ENCODE results near the gene TPK1. TPM values are rescaled to one million over a fixed set of nuclear protein-coding genes. Genes with fewer than 3 reads are reported as not detected.
"Not testable (repeated sequence)": the region's sequence is repeated elsewhere in the genome, so short reads cannot be mapped to it uniquely, and the experiment has no call there.

The TPK1 gene
- total and polyA plus RNA-seq, 4 donors: 6.7 to 14.1 (median 12.4) TPM

DNA sequence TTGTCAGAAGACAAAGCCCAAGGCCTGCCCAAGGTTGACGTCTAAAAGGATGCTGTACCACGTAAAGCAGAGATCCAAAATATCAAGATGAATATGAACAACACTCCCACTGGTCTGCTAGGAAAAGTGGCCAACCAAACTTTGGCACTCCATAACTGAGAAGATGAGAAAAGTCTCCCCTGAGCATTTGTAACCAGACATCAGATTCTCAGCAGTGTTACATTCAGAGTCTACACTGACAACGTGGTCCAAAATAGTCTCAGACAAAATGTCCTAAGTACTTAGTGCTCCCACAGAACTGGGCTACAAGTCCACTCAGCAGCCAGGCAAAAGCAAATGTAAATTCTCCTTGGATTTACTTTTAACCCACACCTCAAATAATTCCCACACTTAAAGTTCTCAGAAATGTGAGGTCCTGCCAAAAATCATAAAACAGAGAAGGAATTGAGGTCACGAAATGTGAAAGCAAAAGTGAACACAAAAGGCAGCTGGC, 247.2 kb downstream of the TPK1 start:
- Histone ChIP-seq H3K4me1 (ENCODE audit: control insufficient read depth in 1 of 2, insufficient read depth in 2 of 2, low read length in 2 of 2) (peaks cover 0 to 1% of the 10 kb centered on the region in 2 donors), H3K4me3 (ENCODE audit: low read length in 2 of 2) (peak overlapping the region; percentile 18 to 36), H3K36me3 (ENCODE audit: control insufficient read depth in 1 of 2, insufficient read depth in 2 of 2, low read length in 1 of 2) (no peaks in the 10 kb centered on the region), H3K9me3 (ENCODE audit: control insufficient read depth, low read length) (no peaks in the 10 kb centered on the region), H3K27me3 (ENCODE audit: control insufficient read depth in 1 of 2, insufficient read depth in 2 of 2, low read length in 1 of 2) (no peaks in the 10 kb centered on the region), H3K27ac (ENCODE audit: low read depth in 1 of 2, low read length in 2 of 2) (peak overlapping the region; percentile 43 to 44)
- no peak for DNase-seq
- intact Hi-C loops (cut with DNase I): no loop called here
- WGBS, 2 donors: 2 to 5% methylated on average over 4 of the region's 4 CpGs
- ATAC-seq (ENCODE audit: low FRiP score): peak; percentile 83

DNA sequence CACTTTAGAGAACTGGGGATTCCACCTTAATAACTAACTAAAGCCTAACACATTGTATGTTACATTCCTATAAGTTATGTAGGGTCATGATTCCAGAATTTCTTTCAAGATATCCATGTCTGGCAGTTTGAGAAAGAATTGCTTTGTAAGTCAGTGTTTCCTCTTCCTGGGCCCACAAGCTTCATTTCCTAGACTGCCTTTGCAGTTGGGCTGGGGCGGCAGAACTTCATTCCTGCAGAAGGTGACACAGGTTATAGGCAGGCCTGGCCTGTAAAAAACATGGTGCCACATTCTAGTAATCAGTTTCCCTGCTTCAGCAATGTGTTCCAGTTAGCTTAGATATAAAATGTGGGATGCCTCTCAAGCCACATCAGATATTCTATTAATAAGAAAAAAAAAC, 248.2 kb downstream of the TPK1 start:
- Histone ChIP-seq H3K36me3 (ENCODE audit: control insufficient read depth in 1 of 2, insufficient read depth in 2 of 2, low read length in 1 of 2) (no peaks in the 10 kb centered on the region), H3K27ac (ENCODE audit: low read depth in 1 of 2, low read length in 2 of 2) (no peak overlapping the region), H3K9me3 (ENCODE audit: control insufficient read depth, low read length) (no peaks in the 10 kb centered on the region), H3K4me3 (ENCODE audit: low read length in 2 of 2) (no peak overlapping the region), H3K4me1 (ENCODE audit: control insufficient read depth in 1 of 2, insufficient read depth in 2 of 2, low read length in 2 of 2) (peaks cover 0 to 1% of the 10 kb centered on the region in 2 donors), H3K27me3 (ENCODE audit: control insufficient read depth in 1 of 2, insufficient read depth in 2 of 2, low read length in 1 of 2) (no peaks in the 10 kb centered on the region)
- no peak for DNase-seq
- no peak for ATAC-seq (ENCODE audit: low FRiP score)
- intact Hi-C loops (cut with DNase I): no loop called here
- 65 to 82% methylated on average over 1 of the region's 1 CpG for WGBS, 2 donors

DNA sequence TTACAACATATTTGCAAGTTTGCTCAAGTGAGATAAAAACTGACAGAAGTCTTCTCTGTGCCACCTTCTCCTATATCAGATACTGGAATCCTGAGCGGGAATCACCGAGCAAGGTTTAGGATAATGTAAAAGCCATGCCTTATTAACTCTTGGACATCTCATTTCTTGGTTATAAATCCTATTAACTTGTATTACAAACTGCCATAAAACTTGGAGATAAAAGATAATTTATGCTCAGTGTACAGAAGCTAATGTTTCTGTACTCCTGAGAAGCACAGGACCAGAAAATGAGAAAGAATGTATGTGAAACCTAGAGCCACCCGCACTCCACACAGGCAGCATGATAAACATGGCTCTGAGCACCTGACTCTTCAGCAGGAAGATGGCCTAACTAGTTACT, 251.1 kb downstream of the TPK1 start:
- H3K4me1 ChIP-seq (ENCODE audit: control insufficient read depth in 1 of 2, insufficient read depth in 2 of 2, low read length in 2 of 2): peaks cover 0 to 1% of the 10 kb centered on the region in 2 donors
- no peaks in the 10 kb centered on the region for H3K36me3 ChIP-seq (ENCODE audit: control insufficient read depth in 1 of 2, insufficient read depth in 2 of 2, low read length in 1 of 2)
- no peaks in the 10 kb centered on the region for H3K9me3 ChIP-seq (ENCODE audit: control insufficient read depth, low read length)
- ATAC-seq (ENCODE audit: low FRiP score) (no peak), DNase-seq (no peak)
- H3K27me3 ChIP-seq (ENCODE audit: control insufficient read depth in 1 of 2, insufficient read depth in 2 of 2, low read length in 1 of 2): no peaks in the 10 kb centered on the region
- whole genome bisulfite sequencing, 2 donors: 98% methylated on average over 3 of the region's 3 CpGs
- intact Hi-C loops (cut with DNase I): no loop called here
- no peak overlapping the region for H3K27ac ChIP-seq (ENCODE audit: low read depth in 1 of 2, low read length in 2 of 2)
- H3K4me3 ChIP-seq (ENCODE audit: low read length in 2 of 2): no peak overlapping the region

- 80 to 88% methylated on average over 1 of the region's 1 CpG for WGBS, 2 donors
- intact Hi-C loops (cut with DNase I): no loop called here
- peaks cover 0 to 1% of the 10 kb centered on the region in 2 donors for H3K4me1 ChIP-seq (ENCODE audit: control insufficient read depth in 1 of 2, insufficient read depth in 2 of 2, low read length in 2 of 2)
- H3K4me3 ChIP-seq (ENCODE audit: low read length in 2 of 2): no peak overlapping the region
- no peak for DNase-seq
- H3K36me3 ChIP-seq (ENCODE audit: control insufficient read depth in 1 of 2, insufficient read depth in 2 of 2, low read length in 1 of 2): no peaks in the 10 kb centered on the region
- no peaks in the 10 kb centered on the region for H3K9me3 ChIP-seq (ENCODE audit: control insufficient read depth, low read length)
- no peak for ATAC-seq (ENCODE audit: low FRiP score)
- H3K27me3 ChIP-seq (ENCODE audit: control insufficient read depth in 1 of 2, insufficient read depth in 2 of 2, low read length in 1 of 2): no peaks in the 10 kb centered on the region
- H3K27ac ChIP-seq (ENCODE audit: low read depth in 1 of 2, low read length in 2 of 2): no peak overlapping the region
Measured at GRCh38 chr7:144579687-144580086, 256.2 kb downstream of the TPK1 start.

- intact Hi-C loops (cut with DNase I): no loop called here
Measured at GRCh38 chr7:144575456-144575855, 260.4 kb downstream of the TPK1 start.

DNA sequence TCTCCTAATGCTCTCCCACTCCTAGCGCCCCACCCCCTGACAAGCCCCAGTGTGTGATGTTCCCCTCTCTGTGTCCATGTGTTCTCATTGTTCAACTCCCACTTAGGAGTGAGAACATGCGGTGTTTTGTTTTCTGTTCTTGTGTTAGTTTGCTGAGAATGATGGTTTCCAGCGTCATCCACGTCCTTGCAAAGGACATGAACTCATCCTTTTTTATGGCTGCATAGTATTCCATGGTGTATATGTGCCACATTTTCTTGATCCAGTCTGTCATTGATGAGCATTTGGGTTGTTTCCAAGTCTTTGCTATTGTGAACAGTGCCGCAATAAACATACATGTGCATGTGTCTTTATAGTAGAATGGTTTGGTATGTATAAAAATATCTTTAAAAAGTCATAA, 261.1 kb downstream of the TPK1 start:
- H3K27ac ChIP-seq (ENCODE audit: low read depth in 1 of 2, low read length in 2 of 2); H3K27me3 ChIP-seq (ENCODE audit: control insufficient read depth in 1 of 2, insufficient read depth in 2 of 2, low read length in 1 of 2); DNase-seq; H3K9me3 ChIP-seq (ENCODE audit: control insufficient read depth, low read length); H3K4me3 ChIP-seq (ENCODE audit: low read length in 2 of 2); intact Hi-C loops (cut with DNase I); ATAC-seq (ENCODE audit: low FRiP score); H3K4me1 ChIP-seq (ENCODE audit: control insufficient read depth in 1 of 2, insufficient read depth in 2 of 2, low read length in 2 of 2); H3K36me3 ChIP-seq (ENCODE audit: control insufficient read depth in 1 of 2, insufficient read depth in 2 of 2, low read length in 1 of 2): not testable (repeated sequence)
- WGBS, 2 donors: 96 to 97% methylated on average over 5 of the region's 5 CpGs

More at GRCh38 chr7:144575456-144575855, 260.4 kb downstream of the TPK1 start:
- ATAC-seq (ENCODE audit: low FRiP score) (no peak), DNase-seq (no peak)
- no peaks in the 10 kb centered on the region for H3K36me3 ChIP-seq (ENCODE audit: control insufficient read depth in 1 of 2, insufficient read depth in 2 of 2, low read length in 1 of 2)
- WGBS, 2 donors: 93 to 94% methylated on average over 3 of the region's 3 CpGs
- H3K27ac ChIP-seq (ENCODE audit: low read depth in 1 of 2, low read length in 2 of 2): no peak overlapping the region
- no peaks in the 10 kb centered on the region for H3K4me1 ChIP-seq (ENCODE audit: control insufficient read depth in 1 of 2, insufficient read depth in 2 of 2, low read length in 2 of 2)
- no peaks in the 10 kb centered on the region for H3K27me3 ChIP-seq (ENCODE audit: control insufficient read depth in 1 of 2, insufficient read depth in 2 of 2, low read length in 1 of 2)
- H3K9me3 ChIP-seq (ENCODE audit: control insufficient read depth, low read length): no peaks in the 10 kb centered on the region
- no peak overlapping the region for H3K4me3 ChIP-seq (ENCODE audit: low read length in 2 of 2)

- no peak overlapping the region for H3K4me3 ChIP-seq (ENCODE audit: low read length in 2 of 2)
- no peaks in the 10 kb centered on the region for H3K4me1 ChIP-seq (ENCODE audit: control insufficient read depth in 1 of 2, insufficient read depth in 2 of 2, low read length in 2 of 2)
- DNase-seq (no peak), ATAC-seq (ENCODE audit: low FRiP score) (no peak)
- H3K36me3 ChIP-seq (ENCODE audit: control insufficient read depth in 1 of 2, insufficient read depth in 2 of 2, low read length in 1 of 2): no peaks in the 10 kb centered on the region
- no peaks in the 10 kb centered on the region for H3K27me3 ChIP-seq (ENCODE audit: control insufficient read depth in 1 of 2, insufficient read depth in 2 of 2, low read length in 1 of 2)
- 93 to 94% methylated on average over 3 of the region's 3 CpGs for WGBS, 2 donors
- no peaks in the 10 kb centered on the region for H3K9me3 ChIP-seq (ENCODE audit: control insufficient read depth, low read length)
- intact Hi-C loops (cut with DNase I): no loop called here
- H3K27ac ChIP-seq (ENCODE audit: low read depth in 1 of 2, low read length in 2 of 2): no peak overlapping the region
Measured at GRCh38 chr7:144568233-144568632, 267.6 kb downstream of the TPK1 start.

- Histone ChIP-seq H3K4me1 (ENCODE audit: control insufficient read depth in 1 of 2, insufficient read depth in 2 of 2, low read length in 2 of 2) (no peaks in the 10 kb centered on the region), H3K27ac (ENCODE audit: low read depth in 1 of 2, low read length in 2 of 2) (no peak overlapping the region), H3K9me3 (ENCODE audit: control insufficient read depth, low read length) (no peaks in the 10 kb centered on the region), H3K4me3 (ENCODE audit: low read length in 2 of 2) (no peak overlapping the region), H3K27me3 (ENCODE audit: control insufficient read depth in 1 of 2, insufficient read depth in 2 of 2, low read length in 1 of 2) (no peaks in the 10 kb centered on the region), H3K36me3 (ENCODE audit: control insufficient read depth in 1 of 2, insufficient read depth in 2 of 2, low read length in 1 of 2) (no peaks in the 10 kb centered on the region)
- no peak for DNase-seq
- intact Hi-C loops (cut with DNase I): no loop called here
- no peak for ATAC-seq (ENCODE audit: low FRiP score)
- WGBS, 2 donors: 86 to 88% methylated on average over 4 of the region's 4 CpGs
Measured at GRCh38 chr7:144565586-144565985, 270.3 kb downstream of the TPK1 start.

GRCh38 chr7:144549861-144550260, 286.0 kb downstream of the TPK1 start:
- no peak overlapping the region for H3K4me3 ChIP-seq (ENCODE audit: low read length in 2 of 2)
- H3K27ac ChIP-seq (ENCODE audit: low read depth in 1 of 2, low read length in 2 of 2): no peak overlapping the region
- intact Hi-C loops (cut with DNase I): no loop called here
- no peaks in the 10 kb centered on the region for H3K27me3 ChIP-seq (ENCODE audit: control insufficient read depth in 1 of 2, insufficient read depth in 2 of 2, low read length in 1 of 2)
- H3K36me3 ChIP-seq (ENCODE audit: control insufficient read depth in 1 of 2, insufficient read depth in 2 of 2, low read length in 1 of 2): peaks cover 0 to 1% of the 10 kb centered on the region in 2 donors
- no peaks in the 10 kb centered on the region for H3K9me3 ChIP-seq (ENCODE audit: control insufficient read depth, low read length)
- peaks cover 0 to 2% of the 10 kb centered on the region in 2 donors for H3K4me1 ChIP-seq (ENCODE audit: control insufficient read depth in 1 of 2, insufficient read depth in 2 of 2, low read length in 2 of 2)
- 94 to 96% methylated on average over 7 of the region's 7 CpGs for WGBS, 2 donors
- no peak for DNase-seq
- ATAC-seq (ENCODE audit: low FRiP score): no peak

Measured in aorta (tissue), 5 donors.